Retinal pigment epithelial cell (primary cell): Measurements from ENCODE around the gene SDK1.

Source experiments
- DNase-seq: peaks from one replicate; pipeline ENCODE4 v3.0.0-alpha.2; 2010; ENCODE audit warnings: low read depth
- H3K4me3 ChIP-seq: 2 replicates; pipeline ENCODE4 v1.5.1; 2011; ENCODE audit warnings: mild to moderate bottlenecking, low read length, control low read depth, moderate library complexity
- TF ChIP-seq, protein P1 (sequence below): conservative IDR thresholded peaks from 2 replicates; pipeline ENCODE4 v1.5.1; 2011; ENCODE audit warnings: low read depth, low read length, control low read depth, inconsistent platforms

The SDK1 gene

DNA sequence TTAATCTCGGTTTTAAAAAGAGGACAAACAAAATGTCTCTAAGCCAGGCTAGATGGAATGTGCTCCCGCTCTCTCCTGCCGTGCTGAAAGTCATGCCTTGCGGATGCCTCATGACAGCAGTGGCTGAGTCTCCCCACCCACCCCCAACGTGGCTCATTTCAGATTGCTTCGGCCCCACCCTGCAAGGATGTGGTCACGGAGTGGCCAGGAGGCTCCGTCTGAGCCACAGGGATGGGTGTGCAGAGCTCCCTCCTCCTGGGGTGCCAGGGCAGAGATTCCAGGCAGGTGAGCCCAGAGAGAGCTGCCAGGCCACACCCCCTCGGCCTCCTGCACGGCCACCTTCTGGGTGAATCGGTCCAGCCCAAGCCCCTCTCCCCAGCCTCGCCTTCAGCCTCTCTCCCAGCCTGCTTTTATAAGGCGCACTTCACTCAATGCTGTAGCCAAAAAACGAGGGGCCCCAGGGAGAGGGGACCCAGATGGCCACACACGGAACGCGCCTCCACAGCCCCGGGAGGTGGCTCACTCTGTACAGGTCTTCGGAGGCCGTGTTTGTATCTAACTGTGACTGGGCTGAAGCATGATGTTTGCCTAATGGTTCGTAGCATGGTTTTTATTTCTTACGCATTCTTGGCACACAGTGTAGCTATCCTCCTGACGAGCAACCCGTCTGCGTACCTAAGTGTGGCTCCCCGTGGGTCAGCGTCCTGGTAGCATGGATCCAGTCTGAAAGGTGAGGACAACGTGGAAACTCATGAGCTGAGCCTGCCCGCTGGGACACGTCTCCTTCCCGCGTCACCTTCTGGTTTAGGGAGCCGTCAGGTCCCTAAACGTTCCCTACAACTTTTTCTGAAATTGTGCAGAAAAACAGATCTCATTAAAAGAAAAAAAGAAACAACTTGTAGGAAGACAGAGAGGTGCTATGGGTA is 967.3 kb downstream of the SDK1 start:
- TF ChIP-seq, protein P1, sequence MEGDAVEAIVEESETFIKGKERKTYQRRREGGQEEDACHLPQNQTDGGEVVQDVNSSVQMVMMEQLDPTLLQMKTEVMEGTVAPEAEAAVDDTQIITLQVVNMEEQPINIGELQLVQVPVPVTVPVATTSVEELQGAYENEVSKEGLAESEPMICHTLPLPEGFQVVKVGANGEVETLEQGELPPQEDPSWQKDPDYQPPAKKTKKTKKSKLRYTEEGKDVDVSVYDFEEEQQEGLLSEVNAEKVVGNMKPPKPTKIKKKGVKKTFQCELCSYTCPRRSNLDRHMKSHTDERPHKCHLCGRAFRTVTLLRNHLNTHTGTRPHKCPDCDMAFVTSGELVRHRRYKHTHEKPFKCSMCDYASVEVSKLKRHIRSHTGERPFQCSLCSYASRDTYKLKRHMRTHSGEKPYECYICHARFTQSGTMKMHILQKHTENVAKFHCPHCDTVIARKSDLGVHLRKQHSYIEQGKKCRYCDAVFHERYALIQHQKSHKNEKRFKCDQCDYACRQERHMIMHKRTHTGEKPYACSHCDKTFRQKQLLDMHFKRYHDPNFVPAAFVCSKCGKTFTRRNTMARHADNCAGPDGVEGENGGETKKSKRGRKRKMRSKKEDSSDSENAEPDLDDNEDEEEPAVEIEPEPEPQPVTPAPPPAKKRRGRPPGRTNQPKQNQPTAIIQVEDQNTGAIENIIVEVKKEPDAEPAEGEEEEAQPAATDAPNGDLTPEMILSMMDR, result no peak
- H3K4me3 ChIP-seq, result no peak overlapping the region
- DNase-seq, result no peak

DNA sequence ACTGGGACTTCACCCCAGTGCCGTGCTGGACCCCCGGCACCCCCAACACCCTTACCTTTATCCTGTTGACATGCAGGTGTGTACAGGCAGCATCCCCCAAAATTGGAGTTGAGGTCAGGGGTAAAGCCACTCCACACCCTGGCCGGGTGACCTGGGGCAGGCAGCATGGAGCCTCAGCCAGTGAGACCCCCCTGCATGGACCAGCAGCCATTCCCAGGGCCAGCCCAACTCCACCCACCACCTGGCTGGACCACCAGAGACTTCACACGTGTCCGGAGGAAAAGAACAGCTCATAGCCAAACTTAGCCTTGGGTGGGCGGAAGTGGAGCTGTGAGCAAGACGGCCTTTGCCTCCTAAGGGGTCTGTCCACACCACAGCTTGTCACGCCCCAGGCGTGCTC is 968.0 kb downstream of the SDK1 start:
- TF ChIP-seq, protein P1, result no peak
- no peak for DNase-seq
- no peak overlapping the region for H3K4me3 ChIP-seq

DNA sequence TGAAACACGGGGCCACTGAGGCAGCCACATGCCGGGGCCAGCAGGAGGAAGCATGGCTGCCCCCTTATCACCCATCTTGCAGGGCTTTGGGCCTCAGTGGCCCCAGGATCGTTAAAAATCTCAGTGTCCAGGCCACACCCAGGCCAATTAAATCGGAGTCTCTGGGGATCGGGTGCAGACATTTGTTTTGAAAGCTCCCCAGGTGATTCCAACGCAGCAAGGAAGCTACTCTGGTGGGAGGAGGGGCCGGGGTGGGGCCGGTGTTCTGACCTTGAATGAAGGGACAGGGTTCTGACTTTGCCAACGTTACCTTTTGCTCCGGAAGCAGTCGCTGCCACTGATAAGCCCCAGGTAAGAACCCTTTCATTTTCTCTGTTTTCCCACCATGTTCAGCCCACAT is 968.7 kb downstream of the SDK1 start:
- TF ChIP-seq, protein P1, result no peak
- no peak overlapping the region for H3K4me3 ChIP-seq
- DNase-seq, result no peak

DNA sequence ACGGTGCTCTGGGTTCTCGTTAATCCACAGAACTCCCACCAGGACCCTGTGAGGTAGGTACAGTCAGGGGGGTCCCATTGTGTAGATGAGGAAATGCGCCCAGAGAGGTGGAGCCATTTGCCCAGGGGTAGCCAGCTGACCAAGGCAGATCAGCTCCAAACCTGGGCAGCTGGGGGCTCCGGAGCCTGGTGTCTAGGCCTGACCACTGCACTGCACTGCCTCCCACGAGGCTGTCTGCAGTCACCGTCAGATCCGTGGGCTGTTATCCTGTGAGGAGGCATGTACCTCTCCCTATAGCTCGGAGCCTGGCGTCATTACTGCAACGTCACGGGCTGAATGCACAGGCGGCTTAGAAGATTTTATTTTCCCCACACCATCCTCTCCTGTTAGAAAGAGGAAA is 969.2 kb downstream of the SDK1 start:
- TF ChIP-seq, protein P1, result no peak
- H3K4me3 ChIP-seq, result no peak overlapping the region
- no peak for DNase-seq

DNA sequence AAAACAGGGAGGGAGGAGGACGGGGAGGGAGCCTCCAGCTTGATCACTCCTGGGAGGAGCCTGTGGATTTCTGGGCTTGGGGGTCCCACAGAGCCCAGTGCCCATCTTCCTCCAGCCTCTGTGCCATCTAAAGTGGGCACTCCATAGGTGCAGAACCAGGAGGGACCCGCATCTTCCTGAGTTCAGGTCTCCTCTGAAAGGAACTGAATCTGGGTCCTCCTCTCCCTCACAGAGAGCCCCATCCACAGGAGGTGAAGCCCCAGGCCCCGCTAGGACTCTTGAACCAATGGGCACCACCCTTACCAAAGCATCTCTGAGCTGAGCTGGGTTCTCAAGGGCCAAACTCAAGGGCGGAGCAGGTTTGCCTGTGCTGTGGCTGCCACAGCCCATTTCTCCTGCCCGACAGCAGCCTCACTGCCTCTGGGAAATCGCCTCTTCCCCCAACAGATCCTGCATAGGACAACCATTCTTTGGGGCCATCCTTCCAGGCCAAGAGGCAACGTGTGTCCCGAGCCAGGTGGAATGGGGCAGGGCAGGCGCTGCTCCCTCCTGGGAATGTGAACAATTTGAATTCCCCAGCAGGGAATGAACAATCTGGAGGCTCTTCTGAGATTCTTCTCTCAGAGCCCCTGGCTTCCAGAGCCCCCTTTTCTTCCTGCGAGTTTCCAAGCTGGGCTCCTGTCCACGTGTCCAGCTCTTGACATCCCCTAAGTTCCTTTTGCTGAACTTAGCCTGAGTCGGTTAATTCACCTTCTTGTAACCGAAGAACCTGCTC is 970.1 kb downstream of the SDK1 start:
- H3K4me3 ChIP-seq, result no peak overlapping the region
- no peak for DNase-seq
- TF ChIP-seq, protein P1, result no peak

DNA sequence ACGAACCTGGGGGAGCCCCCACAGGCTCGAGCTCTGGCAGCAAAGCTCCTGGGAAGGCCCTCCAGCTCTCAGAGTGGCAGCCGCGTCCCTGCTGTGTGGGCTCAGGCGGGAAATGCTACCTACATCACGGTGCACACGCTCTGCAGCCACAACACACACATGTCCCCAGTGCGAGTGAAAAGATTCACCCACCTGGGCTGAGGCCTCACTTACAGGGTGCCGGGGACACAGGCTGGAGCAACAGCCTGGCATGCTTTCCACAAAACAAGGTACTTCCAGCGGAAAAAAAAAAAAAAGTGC is 970.6 kb downstream of the SDK1 start:
- TF ChIP-seq, protein P1, result no peak
- no peak for DNase-seq
- no peak overlapping the region for H3K4me3 ChIP-seq
